A549 (cell line): ENCODE results near the gene KCNIP4. TPM values are rescaled to one million over a fixed set of nuclear protein-coding genes. Genes with fewer than 3 reads are reported as not detected.

Source experiments
- ATAC-seq, 2 experiments: fragments of 200-7000 bp in 1 of 2; fragments of >200 bp in 1 of 2; cut with Nextera tagmentation in 1 of 2; cut with Tn5 transposase in 1 of 2; 3 replicates each; pipeline versions ENCODE4 v1.8.0 to v1.9.1; 2018 to 2020; ENCODE audit warnings: mild to moderate bottlenecking in 1 of 2, moderate library complexity in 1 of 2
- CTCF ChIA-PET: fragments of 300-600 bp; sonication (Branson Sonifier 250); formaldehyde crosslinking; extraction: SDS; loops from one replicate; lab custom pipeline; 2021; ENCODE audit warnings: antibody characterized with exemption, inconsistent platforms; lab: Yijun Ruan, JAX
- POLR2A ChIA-PET: fragments of 350-600 bp; formaldehyde crosslinking; extraction: SDS; loops from one replicate; lab custom pipeline; 2021; ENCODE audit warnings: antibody characterized with exemption, inconsistent platforms; lab: Yijun Ruan, JAX
- DNase-seq, 2 experiments: peaks; one replicate each; pipeline versions ENCODE4 v3.0.0 to v3.0.0-alpha.2; 2011 to 2016; ENCODE audit warnings: low read depth in 1 of 2, low spot score in 1 of 2
- FAIRE-seq: peaks from 2 replicates; lab custom pipeline; 2011; peaks lifted over from hg19 to GRCh38; lab: Jason Lieb, UNC
- H3K27ac ChIP-seq, 2 experiments: fragments of >200 bp; sonication (Bioruptor Twin); formaldehyde crosslinking; 3 replicates each; pipeline ENCODE4 v1.5.1; 2016 to 2017
- H3K4me1 ChIP-seq: fragments of >200 bp; sonication (Bioruptor Twin); formaldehyde crosslinking; 3 replicates; pipeline ENCODE4 v1.6.1; 2016
- H3K4me2 ChIP-seq: fragments of >200 bp; sonication (Bioruptor Twin); formaldehyde crosslinking; 3 replicates; pipeline ENCODE4 v1.6.1; 2016
- H3K4me3 ChIP-seq: fragments of >200 bp; sonication (Bioruptor Twin); formaldehyde crosslinking; 3 replicates; pipeline ENCODE4 v1.5.1; 2016
- H3K9me3 ChIP-seq: fragments of >200 bp; sonication (Bioruptor Twin); formaldehyde crosslinking; 3 replicates; pipeline ENCODE4 v1.6.1; 2016
- FOXS1 ChIP-seq: fragments of 250-450 bp; sonication (Bioruptor Pico); IDR thresholded peaks from 2 replicates; pipeline ENCODE4 v1.5.0; 2020; ENCODE audit warnings: mild to moderate bottlenecking, moderate library complexity
- GATA3 ChIP-seq: IDR thresholded peaks from 2 replicates; pipeline ENCODE4 v1.6.1; 2012; ENCODE audit warnings: borderline replicate concordance
- HES2 ChIP-seq: fragments of >200 bp; sonication (Bioruptor Twin); formaldehyde crosslinking; IDR thresholded peaks from 2 replicates; pipeline ENCODE4 v1.6.1; 2016
- HOXB5 ChIP-seq: fragments of 250-450 bp; sonication (Bioruptor Pico); IDR thresholded peaks from 2 replicates; pipeline ENCODE4 v1.5.0; 2020; ENCODE audit warnings: mild to moderate bottlenecking, moderate library complexity
- JUNB ChIP-seq: fragments of >200 bp; sonication (Bioruptor Twin); formaldehyde crosslinking; IDR thresholded peaks from 2 replicates; pipeline ENCODE4 v1.6.1; 2016
- MAFK ChIP-seq: fragments of 450-650 bp; IDR thresholded peaks from 2 replicates; pipeline ENCODE4 v1.6.1; 2014; ENCODE audit not compliant: partially characterized antibody
- MAZ ChIP-seq: fragments of 150-350 bp; IDR thresholded peaks from 2 replicates; pipeline ENCODE4 v1.6.1; 2014; ENCODE audit warnings: antibody characterized with exemption, low read depth, low read length, borderline replicate concordance
- NPAS2 ChIP-seq: fragments of 250-450 bp; sonication (Bioruptor Pico); IDR thresholded peaks from 2 replicates; pipeline ENCODE4 v1.8.0; 2022; ENCODE audit warnings: mild to moderate bottlenecking, moderate library complexity, borderline replicate concordance
- POLR2AphosphoS2 ChIP-seq: conservative IDR thresholded peaks from 2 replicates; pipeline ENCODE4 v1.6.1; 2012; ENCODE audit warnings: low read length, improper control_type of control experiment, inconsistent platforms
- RFX5 ChIP-seq: fragments of 450-650 bp; IDR thresholded peaks from 2 replicates; pipeline ENCODE4 v1.7.1; 2014; ENCODE audit warnings: antibody characterized with exemption, mild to moderate bottlenecking, moderate library complexity
- TFCP2L1 ChIP-seq: fragments of 250-450 bp; sonication (Bioruptor Pico); IDR thresholded peaks from 2 replicates; pipeline ENCODE4 v1.5.0; 2021; ENCODE audit warnings: mild to moderate bottlenecking
- USF2 ChIP-seq: fragments of 450-650 bp; IDR thresholded peaks from 2 replicates; pipeline ENCODE4 v1.6.1; 2014; ENCODE audit warnings: antibody characterized with exemption
- ZC3H11A ChIP-seq: fragments of 450-650 bp; IDR thresholded peaks from 2 replicates; pipeline ENCODE4 v1.6.1; 2014; ENCODE audit warnings: antibody characterized with exemption, mild to moderate bottlenecking
- WGBS: methylation state at CpG from one replicate; pipeline ENCODE4 v1.1.6; 2017; ENCODE audit errors: missing lambda C conversion rate; 5-methylcytosine and 5-hydroxymethylcytosine counted together
- polyA plus RNA-seq, 4 experiments: library from polyadenylated mRNA; depleted of rRNA in 3 of 4; stranded (reverse); fragments of >200 nt; fragmentation: RNase III in 1 of 4; extraction: RNeasy Plus Mini Kit Qiagen cat#74134 plus additional on column Dnase treatment in 1 of 4; gene quantifications; 2 replicates in 3 of 4; 3 replicates in 1 of 4; pipeline ENCODE4 v1.2.3, GENCODE V29; 2011 to 2017
- TF ChIP-seq, protein P1 (sequence below): fragments of 200-600 bp; sonication (generic); IDR thresholded peaks from 2 replicates; pipeline ENCODE4 v1.6.1; 2016; ENCODE audit warnings: antibody characterized with exemption, mild to moderate bottlenecking, moderate library complexity
- TF ChIP-seq, protein P2 (sequence below): fragments of >200 bp; sonication (Bioruptor Twin); formaldehyde crosslinking; IDR thresholded peaks from 3 replicates; pipeline ENCODE4 v1.6.1; 2016
- TF ChIP-seq, protein P3 (sequence below): IDR thresholded peaks from 2 replicates; pipeline ENCODE4 v1.6.1; 2012; ENCODE audit warnings: low read depth, borderline replicate concordance

Gene KCNIP4
- polyA plus RNA-seq, 2 of the 4 experiments (the other 2 are of a cell fraction) = not detected

GRCh38 chr4:21002286-21002685 is 946.3 kb downstream of the KCNIP4 start:
- CTCF ChIA-PET = no interaction called here
- WGBS = 6% methylated on average over 4 of the region's 5 CpGs
- POLR2A ChIA-PET = no interaction called here
- no peak overlapping the region for H3K27ac ChIP-seq
- no peaks in the 10 kb centered on the region for H3K4me1 ChIP-seq
- ATAC-seq (no peak), FAIRE-seq (no peak), DNase-seq (no peak)
- H3K4me3 ChIP-seq = no peak overlapping the region
- no peak for TF ChIP-seq FOXS1 (CRISPR knock-in tag)
- no peak for TF ChIP-seq POLR2AphosphoS2
- TF ChIP-seq HOXB5 (CRISPR knock-in tag) = no peak
- H3K4me2 ChIP-seq = no peak overlapping the region
- no peaks in the 10 kb centered on the region for H3K9me3 ChIP-seq

DNA sequence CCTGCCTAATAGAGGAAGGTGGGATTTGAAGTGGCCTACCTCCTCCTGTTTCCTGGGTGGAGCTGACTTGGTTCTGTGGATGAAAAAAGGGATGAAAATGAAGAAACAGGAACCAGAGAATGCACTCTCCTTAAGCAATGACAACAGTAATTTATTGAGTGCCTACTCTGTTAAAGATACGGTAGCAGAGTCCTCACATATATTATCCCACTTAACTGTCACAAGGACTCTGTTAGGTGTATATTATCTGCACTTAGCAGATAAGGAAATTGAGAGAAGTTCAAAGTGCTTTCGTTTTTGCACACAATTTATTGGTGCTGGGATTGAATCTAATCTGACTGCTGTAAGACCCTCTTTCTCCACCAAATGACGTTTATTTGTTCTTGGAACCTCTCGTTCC is 947.1 kb downstream of the KCNIP4 start:
- CTCF ChIA-PET = no interaction called here

DNA sequence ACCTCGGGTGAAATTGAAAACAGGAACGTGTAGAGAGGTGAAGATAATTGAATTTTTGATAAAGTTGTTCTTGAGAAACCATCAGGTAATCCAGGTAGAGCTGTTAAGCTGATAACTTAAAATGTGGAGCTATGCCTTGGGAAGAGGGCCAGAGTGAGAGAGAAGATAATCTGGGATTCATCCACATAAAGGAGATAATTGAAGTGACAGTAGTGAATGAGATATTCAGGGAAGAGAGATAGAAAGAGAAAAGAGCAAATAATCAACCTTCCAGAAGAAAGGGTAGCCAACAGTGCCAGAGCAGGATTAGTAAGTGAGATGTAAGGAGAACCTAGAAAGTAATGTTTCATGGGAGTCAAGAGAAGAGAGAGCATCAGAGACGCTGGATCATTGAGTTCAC is 950.7 kb downstream of the KCNIP4 start:
- no peak overlapping the region for H3K4me2 ChIP-seq
- POLR2A ChIA-PET = no interaction called here
- no peak for DNase-seq
- CTCF ChIA-PET = no interaction called here
- WGBS = 4% methylated on average over 3 of the region's 3 CpGs
- H3K4me3 ChIP-seq = no peak overlapping the region
- TF ChIP-seq USF2 (no peak), HES2 (no peak), JUNB (no peak), GATA3 (no peak), ZC3H11A (no peak), RFX5 (no peak)
- TF ChIP-seq, protein P1, sequence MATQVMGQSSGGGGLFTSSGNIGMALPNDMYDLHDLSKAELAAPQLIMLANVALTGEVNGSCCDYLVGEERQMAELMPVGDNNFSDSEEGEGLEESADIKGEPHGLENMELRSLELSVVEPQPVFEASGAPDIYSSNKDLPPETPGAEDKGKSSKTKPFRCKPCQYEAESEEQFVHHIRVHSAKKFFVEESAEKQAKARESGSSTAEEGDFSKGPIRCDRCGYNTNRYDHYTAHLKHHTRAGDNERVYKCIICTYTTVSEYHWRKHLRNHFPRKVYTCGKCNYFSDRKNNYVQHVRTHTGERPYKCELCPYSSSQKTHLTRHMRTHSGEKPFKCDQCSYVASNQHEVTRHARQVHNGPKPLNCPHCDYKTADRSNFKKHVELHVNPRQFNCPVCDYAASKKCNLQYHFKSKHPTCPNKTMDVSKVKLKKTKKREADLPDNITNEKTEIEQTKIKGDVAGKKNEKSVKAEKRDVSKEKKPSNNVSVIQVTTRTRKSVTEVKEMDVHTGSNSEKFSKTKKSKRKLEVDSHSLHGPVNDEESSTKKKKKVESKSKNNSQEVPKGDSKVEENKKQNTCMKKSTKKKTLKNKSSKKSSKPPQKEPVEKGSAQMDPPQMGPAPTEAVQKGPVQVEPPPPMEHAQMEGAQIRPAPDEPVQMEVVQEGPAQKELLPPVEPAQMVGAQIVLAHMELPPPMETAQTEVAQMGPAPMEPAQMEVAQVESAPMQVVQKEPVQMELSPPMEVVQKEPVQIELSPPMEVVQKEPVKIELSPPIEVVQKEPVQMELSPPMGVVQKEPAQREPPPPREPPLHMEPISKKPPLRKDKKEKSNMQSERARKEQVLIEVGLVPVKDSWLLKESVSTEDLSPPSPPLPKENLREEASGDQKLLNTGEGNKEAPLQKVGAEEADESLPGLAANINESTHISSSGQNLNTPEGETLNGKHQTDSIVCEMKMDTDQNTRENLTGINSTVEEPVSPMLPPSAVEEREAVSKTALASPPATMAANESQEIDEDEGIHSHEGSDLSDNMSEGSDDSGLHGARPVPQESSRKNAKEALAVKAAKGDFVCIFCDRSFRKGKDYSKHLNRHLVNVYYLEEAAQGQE = no peak
- TF ChIP-seq, protein P2, sequence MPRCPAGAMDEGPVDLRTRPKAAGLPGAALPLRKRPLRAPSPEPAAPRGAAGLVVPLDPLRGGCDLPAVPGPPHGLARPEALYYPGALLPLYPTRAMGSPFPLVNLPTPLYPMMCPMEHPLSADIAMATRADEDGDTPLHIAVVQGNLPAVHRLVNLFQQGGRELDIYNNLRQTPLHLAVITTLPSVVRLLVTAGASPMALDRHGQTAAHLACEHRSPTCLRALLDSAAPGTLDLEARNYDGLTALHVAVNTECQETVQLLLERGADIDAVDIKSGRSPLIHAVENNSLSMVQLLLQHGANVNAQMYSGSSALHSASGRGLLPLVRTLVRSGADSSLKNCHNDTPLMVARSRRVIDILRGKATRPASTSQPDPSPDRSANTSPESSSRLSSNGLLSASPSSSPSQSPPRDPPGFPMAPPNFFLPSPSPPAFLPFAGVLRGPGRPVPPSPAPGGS = no peak
- TF ChIP-seq, all 56 proteins: peak for 0
- H3K27ac ChIP-seq = no peak overlapping the region
- no peaks in the 10 kb centered on the region for H3K4me1 ChIP-seq
- FAIRE-seq (no peak), ATAC-seq (no peak)
- no peaks in the 10 kb centered on the region for H3K9me3 ChIP-seq

More for the DNA sequence above, 947.1 kb downstream of the KCNIP4 start:
- no peaks in the 10 kb centered on the region for H3K9me3 ChIP-seq
- H3K4me3 ChIP-seq = no peak overlapping the region
- FAIRE-seq (no peak), DNase-seq (no peak), ATAC-seq (no peak)
- H3K27ac ChIP-seq = no peak overlapping the region
- TF ChIP-seq MAZ (no peak), USF2 (no peak), POLR2AphosphoS2 (no peak), TFCP2L1 (CRISPR knock-in tag) (no peak), NPAS2 (no peak), MAFK (no peak)
- TF ChIP-seq, protein P3, sequence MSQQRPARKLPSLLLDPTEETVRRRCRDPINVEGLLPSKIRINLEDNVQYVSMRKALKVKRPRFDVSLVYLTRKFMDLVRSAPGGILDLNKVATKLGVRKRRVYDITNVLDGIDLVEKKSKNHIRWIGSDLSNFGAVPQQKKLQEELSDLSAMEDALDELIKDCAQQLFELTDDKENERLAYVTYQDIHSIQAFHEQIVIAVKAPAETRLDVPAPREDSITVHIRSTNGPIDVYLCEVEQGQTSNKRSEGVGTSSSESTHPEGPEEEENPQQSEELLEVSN = no peak
- TF ChIP-seq, protein P2 = no peak
- H3K4me1 ChIP-seq = no peaks in the 10 kb centered on the region
- POLR2A ChIA-PET = no interaction called here
- no peak overlapping the region for H3K4me2 ChIP-seq
- WGBS = 23% methylated on average over 4 of the region's 4 CpGs
